Femur (tissue), 1 donor: ENCODE results near the gene FBXO5.
"Not testable (repeated sequence)": the region's sequence is repeated elsewhere in the genome, so short reads cannot be mapped to it uniquely, and the experiment has no call there.

Experiments
- DNase-seq: peaks from one replicate; pipeline ENCODE4 v3.0.0-alpha.2; 2017

The FBXO5 gene, protein sequence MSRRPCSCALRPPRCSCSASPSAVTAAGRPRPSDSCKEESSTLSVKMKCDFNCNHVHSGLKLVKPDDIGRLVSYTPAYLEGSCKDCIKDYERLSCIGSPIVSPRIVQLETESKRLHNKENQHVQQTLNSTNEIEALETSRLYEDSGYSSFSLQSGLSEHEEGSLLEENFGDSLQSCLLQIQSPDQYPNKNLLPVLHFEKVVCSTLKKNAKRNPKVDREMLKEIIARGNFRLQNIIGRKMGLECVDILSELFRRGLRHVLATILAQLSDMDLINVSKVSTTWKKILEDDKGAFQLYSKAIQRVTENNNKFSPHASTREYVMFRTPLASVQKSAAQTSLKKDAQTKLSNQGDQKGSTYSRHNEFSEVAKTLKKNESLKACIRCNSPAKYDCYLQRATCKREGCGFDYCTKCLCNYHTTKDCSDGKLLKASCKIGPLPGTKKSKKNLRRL

DNA sequence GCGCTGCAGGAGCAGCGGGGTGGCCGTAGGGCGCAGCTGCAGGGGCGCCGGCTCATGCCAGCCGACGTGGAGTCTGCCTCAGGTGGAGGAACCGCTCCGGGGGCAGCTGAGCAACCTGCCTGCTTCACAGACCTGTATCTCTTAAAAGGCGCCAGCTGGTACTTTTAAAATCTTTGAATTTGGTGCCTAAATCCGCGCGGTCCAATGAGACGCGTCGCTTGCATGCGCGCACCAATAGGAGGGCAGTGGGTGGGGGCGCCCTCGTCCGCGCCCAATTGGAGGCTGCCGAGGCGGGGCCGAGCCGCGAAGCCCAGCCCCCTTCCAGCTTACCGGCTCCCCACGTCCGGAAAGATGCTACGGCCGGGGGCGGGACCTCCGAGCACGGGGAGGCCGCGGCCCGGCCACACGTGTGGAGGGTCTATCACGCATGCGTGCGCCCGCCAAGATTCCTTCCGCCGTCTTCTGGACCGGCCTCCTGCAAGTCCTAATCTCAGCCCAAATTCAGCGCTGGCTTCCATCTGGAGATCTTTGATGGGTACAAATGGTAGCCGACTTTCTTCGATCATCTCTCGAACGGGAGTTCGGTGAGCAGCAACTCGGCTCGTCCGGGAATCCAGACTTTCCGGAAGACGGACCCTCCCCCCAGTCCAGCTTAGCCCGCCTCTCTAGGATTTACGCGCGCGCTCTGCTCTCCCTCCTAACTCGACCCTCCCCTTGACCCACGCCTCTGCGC is at the start of gene FBXO5:
TSS of gene FBXO5 (minus strand) at position 138 of the 733 bp plus-strand sequence. CDS start at position 56, 82 bp downstream.
- peak; percentile 99 for DNase-seq

DNA sequence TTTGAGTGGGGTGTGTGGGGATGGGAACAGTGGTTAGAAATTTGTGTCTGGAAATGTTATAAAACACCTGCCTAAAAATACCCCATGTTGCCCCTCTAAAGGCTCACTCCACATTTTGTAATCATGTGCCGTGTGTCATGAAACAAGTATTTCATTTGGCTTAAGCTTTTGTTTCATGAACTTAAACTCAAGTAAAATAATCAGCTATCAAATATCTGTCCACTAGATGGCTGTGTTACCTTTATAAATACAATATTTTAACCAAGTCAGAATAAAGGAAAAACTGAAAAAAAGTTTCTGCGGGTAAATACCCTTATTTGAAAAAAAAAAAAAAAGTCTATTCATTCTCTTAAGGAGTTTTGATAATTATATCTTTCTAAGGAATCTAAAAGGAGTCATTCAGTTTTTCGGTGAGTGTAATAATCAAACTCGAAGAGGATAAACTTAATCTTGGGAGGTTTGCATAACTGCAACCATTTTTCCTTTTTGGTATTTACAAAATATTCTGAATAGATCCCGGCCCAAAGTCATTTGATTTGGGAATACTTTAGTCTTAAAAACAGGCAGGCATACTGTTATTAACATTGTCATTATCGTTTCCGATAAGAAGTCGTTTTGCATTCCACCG is 49.5 kb upstream of the FBXO5 start:
- DNase-seq = no peak

DNA sequence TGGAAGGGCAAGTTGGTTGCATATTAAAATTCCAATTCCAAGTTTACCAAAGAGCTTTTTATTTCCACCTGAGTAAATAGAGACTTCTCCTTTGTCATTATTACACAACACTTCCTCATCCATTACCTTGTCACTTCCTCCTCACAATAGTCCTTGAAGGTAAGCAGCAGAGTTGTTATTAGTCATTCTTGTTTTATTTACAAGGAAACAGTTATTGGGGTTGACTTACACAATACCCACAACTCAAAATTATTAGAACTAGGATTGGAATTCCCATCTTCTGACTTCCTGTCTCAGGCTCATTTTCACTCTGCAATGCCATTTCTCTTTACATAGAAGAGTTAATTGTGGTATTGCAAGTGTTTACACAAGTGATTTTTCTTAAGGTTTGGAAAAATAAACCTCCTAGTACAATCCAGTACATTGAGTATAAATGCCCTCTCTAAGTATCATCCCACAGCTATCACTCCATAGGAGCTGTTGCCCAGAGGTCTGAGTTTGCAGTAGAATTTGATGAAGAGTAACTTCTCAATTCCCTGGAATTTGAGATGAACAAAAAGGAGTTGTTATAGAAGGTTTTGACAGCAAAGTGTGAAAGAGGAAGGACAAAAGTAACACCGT is 48.6 kb upstream of the FBXO5 start:
- no peak for DNase-seq

DNA sequence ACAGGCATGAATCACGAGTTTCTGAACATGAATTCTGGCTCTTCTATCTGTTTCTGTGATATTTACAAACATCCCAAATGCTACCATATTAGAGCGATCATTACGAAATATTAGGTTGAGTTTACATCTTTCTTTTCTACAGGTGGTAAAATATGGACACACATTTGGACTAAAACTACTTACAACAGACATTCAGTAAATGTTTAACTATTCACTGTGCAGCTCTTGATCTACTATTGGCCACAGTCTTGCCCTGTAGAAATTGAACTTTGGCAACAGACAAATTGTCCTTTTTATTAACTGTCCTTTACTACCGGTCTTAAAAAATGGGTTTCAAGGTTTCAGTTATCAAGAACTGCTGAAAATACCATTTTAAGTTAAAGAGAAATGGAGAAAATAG is 46.1 kb upstream of the FBXO5 start:
- no peak for DNase-seq

DNA sequence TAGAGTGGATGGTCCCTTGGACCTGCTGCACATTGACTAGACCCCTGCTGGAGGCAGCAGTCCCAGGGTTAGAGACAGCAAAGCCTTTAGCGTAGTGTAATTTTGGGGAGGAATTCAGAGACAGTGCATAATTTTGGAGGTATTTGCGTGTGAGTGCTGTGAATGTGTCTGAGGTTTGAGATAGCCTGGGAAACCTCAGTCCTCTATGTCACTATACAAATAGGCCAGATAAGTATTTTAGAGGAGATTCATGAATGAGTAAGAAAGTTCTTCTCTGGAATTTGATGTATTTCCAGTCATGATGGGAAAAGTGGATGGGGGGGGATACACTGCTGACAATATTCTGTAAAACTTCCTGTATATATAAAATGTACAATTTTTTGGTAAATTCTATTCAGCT is 45.4 kb upstream of the FBXO5 start:
- no peak for DNase-seq

DNA sequence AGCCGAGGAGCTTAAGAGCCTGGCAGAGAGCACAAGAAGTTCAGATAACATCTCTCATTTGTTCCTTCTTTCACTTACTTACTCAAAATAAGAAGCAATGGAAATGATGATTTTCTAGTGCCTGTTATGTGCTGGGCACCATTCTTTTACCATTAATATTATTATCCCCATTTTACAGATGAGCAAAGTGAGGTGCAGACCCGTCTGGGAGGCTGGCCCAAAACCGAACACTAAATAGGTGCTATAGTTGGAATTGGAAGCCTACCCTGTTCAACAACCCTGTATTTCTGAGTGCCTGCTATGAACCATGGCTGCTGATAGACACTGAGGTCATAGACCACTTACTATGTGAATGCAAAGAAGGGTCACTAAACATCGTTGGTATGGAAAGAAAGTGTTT is 44.6 kb upstream of the FBXO5 start:
- no peak for DNase-seq

DNA sequence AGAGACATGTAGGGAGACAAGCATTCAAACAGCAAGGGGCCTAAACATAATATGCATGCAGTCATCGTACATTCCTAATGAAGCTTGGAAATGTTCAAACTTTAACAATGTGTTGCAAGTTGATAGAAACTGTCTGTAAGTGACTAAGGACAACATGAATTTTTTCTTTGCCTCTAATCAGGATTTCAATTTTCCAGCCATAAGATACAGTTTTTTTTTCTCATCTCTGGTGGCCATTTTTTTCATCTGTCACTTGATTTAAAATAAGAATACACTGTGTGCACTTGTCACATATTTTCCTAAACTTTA is 41.8 kb upstream of the FBXO5 start:
- no peak for DNase-seq

DNA sequence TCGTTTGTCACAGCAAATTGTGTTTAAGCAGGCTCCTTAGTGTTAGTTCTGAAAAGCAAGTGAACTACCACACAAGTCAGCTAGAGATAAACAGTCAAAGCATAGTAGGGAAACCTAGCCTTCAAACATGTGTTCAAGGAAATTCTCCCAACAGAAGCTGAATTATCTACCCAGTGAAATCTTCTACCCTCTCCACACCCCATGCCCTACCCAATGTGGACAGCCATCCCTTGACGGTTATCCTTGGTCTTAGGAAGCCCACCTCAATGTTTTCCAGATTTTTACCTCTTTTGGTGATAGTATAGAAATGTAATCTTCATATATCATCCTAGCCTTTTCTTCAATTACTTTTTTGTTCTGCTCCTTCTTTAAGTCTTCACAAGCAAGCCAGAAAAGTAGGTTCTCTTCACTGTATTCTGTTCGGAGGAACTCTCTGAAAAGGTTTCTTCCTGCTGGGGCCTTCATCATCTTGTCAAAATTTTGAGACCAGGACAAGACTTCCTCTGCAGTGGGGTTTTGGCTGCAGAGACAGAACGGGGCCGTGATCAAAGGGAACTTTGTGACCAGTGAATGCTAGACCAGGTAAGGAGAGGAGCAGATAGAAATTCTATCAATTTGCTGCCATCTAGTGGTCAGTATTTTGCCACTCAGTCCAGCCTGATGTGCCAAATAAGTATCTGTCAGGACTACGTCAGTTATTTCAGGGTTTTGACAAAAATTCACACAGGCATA is 41.3 kb upstream of the FBXO5 start:
- peak; percentile 29 for DNase-seq

DNA sequence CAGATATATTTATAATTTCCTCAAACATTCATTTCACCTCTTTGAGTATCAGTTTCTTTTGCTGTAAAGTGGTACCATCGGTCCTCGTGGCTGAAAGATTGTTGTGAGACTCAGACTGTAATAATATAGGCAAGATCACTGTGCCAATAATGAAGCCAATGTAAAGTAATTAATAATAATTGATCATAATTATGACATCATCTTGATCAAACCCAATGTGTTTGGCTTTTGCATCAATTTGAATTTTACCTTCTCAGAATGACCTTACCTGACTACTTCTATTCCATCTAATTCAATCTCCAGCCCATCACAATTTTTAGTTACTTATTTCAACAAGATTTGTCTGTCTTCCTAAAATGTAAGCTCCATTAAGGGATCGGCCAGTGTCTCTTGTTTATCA is 35.5 kb upstream of the FBXO5 start:
- DNase-seq = no peak

DNA sequence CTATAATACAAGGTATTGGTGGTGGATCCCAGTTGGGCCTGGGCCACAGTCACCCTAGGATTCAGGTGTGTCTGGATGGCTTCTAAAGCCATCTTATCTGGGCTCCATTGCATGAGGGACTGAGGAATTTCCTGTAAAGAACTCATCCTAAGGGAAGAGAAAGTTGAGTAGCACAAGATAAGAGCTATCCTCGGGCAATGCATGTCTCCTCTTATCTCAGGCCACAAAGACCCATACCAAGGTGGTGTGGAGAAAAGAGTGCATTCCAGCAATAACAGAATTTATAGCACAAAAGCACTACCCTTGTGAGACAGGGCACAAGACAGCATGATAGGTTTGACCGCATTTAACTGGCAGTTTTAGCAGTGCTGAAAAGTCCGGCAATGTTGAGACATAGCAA is 34.0 kb upstream of the FBXO5 start:
- DNase-seq = no peak

DNA sequence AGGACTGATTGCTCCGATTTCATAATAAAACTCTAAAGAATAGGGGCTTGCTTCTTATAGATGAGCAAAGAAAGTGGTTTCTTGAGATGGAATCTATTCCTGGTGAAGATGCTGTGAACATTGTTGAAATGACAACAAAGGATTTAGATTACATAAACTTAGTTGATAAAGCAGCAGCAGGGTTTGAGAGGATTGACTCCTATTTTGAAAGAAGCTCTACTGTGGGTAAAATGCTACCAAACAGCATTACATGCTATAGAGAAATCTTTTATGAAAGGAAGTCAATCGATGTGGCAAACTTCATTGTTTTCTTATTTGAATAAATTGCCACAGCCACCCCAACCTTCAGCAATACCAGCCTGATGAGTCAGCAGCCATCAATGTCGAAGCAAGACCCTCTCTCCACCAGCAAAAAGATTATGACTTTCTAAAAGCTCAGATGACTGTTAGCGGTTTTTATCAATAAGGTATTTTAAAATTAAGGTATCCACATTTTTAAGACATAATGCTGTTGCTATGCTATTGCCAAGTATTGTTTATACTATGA is 32.3 kb upstream of the FBXO5 start:
- no peak for DNase-seq

DNA sequence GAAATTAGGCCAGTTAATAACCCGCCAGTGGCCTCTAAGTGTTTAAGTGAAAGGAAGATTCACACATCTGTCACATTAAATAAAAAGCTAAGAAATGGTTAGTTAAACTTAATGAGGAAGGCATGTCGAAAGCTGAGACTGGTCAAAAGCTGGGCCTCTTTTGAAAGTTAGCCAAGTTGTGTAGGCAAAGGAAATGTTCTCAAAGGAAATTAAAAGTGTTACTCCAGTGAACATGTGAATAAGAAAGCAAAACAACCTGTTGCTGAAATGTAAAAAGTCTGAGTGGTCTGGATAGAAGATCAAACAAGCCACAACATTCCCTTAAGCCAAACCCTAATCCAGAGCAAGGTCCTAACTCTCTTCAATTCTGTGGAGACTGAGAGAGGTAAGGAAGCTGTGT is 30.6 kb upstream of the FBXO5 start:
- DNase-seq = no peak

DNA sequence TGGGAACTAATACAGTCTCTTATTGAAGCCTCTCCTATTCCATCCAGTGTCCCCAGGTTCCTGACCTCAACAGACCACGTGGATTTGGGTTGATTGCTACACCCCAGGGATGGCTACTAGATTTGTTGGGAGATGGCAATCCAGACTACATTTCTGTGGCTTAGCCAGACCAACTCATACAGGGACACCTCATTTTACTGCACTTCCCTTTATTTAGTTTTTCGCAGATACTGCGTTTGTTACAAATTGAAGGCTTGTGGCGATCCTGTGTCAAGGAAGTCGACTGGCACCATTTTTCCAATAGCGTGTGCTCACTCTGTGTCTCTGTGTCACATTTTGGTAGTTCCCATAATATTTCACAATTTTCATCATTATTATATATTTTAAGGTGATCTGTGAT is 30.0 kb upstream of the FBXO5 start:
- no peak for DNase-seq

DNA sequence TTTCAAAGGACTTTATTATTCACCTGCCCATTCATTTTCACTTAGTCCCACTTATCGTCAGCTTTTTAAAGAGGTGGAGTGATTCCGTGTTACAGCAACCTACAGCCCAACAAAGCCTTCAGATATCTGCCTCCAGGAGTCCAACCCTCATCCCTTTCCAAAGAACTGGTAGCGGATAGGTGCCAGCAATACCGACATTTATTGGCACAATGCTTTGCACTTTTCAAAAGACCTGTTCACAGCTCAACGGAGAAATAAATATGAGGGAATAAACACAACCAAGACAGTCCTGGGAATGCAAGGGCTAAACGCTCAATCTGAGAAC is 20.5 kb upstream of the FBXO5 start:
- DNase-seq = peak; percentile 18

DNA sequence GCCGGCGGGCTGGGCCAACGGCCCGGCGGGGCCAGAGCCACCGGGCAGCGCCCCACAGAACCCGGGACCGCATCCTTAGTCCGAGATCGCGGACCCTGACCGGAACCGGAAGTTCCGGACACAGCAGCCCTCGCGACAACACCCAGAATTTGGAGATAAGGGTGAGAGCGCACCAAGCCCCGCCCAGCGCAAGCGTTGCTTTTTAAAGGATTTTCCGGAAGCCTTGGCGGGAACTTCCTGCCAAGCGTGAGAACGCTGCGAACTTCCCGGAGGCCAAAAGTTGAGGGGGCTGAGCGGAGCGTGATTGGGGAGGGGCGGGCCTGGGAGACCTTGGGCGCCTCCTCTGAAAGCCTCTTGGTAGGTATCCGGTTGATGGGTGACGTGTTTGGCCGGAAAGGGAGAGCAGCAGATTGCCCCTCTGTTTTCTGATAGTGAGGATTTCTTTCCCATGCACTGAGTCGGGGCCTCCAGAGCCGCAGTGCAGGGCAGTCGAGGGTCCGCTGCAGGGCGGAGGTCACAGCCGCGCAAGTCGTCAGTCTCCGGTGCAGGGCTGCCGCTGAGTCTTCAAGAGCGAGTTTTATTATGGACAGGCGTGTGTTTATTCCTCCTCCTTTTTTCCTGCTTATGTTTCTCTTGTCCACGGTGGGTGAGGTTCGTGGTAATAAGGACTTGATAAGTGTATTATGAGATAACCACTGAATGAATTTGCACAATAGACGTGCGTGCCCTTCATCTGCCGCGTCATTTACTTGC is 19.9 kb upstream of the FBXO5 start, which contains the start of gene MTRF1L:
TSS of gene MTRF1L (minus strand) at position 97 of the 753 bp plus-strand sequence. CDS start at position 73, 24 bp downstream.
- peak; percentile 96 for DNase-seq

DNA sequence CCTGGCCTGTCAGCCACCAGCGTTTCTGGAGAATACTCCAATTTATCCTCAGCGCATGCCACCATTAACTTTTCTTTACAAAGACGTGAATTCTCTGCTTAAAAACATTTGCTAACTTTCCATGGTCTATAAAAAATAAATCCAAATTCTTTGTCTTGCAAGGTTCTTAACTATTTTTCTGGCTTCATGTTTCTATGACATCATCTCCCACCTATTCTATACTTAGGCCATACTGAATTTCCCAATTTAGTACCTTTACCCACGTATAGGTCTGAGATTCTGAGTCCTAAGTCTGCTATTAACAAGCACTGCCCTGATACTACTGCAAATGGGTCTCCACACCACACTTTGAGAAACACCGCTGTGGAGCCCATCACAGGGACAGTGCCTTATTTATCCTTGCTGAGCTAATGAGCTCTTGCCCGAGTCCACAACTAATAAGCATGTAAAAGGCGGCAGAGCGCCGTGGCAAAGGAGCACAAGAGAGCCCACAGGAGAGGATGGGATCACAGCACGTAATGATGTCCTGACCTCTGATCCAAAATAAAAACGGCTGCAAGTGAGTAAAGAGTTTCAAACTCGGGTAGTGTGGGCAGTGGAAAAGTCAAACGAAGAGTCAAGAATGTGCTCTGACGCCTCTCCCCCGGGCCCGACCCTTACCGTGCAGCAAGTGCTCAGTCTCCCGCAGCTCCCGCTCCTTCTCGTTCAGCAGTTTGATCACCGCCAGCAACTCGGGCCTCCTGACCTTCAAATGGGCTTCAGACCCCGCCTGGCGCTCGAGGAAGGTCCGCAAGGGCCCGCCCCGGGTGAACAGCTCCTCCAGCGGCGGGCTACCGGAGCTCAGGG is 19.1 kb upstream of the FBXO5 start:
- DNase-seq = no peak

DNA sequence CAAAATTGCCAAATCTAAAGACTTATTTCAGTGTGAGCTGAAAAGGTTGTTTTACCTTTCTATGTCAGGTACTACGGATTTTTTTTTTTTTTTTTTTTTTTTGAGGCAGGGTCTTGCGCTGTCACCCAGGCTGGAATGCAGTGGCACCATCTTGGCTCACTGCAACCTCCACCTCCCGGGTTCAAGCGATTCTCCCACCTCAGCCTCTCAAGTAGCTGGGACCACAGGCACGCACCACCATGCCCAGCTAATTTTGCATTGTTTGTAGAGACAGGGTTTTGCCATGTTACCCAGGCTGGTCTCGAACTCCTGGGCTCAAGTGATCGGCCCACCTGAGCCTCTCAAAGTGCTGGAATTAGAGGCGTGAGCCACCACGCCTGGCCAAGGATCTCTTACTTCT is 17.9 kb upstream of the FBXO5 start:
- DNase-seq = not testable (repeated sequence)

DNA sequence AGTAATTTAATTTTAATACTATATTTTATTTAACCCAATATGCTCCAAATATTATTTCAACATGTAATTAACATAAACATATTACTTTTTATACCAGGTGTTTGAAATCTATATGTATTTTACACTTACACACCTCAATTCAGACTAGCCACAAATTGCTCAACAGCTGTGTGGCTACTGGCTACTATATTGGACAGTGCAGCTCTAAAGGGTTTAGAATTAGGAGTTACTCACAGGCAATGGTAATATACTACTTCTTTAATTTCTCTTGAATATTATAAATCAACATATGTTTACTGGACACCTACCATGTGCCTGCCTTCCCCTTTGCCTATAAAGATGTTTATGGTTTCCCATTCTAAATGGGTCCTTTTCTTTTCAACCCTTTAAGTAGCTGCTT is 17.4 kb upstream of the FBXO5 start:
- DNase-seq = no peak

DNA sequence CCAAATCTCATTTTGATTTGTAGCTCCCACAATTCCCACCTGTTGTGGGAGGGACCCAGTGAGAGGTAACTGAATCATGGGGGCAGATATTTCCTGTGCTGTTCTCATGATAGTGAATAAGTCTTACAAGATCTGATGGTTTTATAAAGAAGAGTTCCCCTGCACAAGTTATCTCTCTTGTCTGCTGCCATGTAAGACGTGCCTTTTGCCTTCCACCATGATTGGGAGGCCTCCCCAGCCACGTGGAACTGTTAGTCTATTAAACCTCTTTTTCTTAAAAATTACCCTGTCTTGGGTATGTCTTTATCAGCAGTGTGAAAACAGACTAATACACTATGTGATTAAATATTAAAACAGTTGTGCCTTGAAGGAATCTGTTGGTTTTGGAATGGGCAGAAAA is 16.7 kb upstream of the FBXO5 start:
- DNase-seq = not testable (repeated sequence)

DNA sequence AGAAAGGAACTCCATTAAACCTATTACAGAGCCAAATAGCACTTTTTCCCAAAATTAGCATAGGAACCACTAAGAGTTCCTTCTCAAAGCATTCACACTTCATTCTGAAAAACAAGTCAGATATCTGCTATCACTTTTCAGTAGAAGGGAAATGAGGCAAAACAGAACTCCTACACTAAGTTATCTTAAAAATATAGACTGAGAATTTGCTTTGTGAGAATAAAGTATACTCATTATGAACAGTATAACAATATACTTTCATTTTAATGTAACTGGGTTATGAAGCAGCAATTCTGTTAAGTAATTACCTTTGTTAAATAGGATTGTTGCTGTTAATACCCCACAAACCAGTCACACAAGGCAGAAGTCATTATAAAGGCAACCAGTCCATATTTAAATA is 11.0 kb upstream of the FBXO5 start:
- no peak for DNase-seq

DNA sequence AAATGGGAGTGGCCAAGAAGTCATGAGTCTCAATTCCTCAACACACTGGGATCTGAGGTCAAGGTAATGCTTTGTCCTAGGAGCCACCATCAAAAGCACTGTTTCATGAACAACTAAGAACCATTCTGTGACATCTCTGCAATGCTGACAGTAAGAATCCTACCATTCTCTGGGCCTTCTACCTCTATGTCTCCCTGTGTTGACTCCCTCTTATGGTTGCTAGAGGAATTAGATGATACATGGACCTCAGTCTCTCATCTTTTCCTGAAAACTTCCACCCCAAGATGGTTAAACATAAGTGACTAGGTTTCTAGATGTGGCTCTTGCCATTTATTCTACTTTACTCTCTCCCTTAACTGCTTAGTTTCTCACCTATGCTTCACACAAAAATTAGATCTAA is 10.6 kb upstream of the FBXO5 start:
- no peak for DNase-seq
